Loucy (cell line): ENCODE results near the gene PSEN1.

ENCODE experiments used
- H2AFZ ChIP-seq: fragments of 200-600 bp; sonication (generic); 2 replicates; pipeline ENCODE4 v1.6.0; 2016; ENCODE audit warnings: antibody characterized with exemption, mild to moderate bottlenecking, low read length, moderate library complexity
- H3F3A ChIP-seq: fragments of 200-600 bp; 2 replicates; pipeline ENCODE4 v1.6.0; 2016; ENCODE audit warnings: antibody characterized with exemption, low read depth, mild to moderate bottlenecking
- H3K27me3 ChIP-seq: fragments of 200-600 bp; sonication (generic); 2 replicates; pipeline ENCODE4 v1.6.1; 2014; ENCODE audit warnings: low read length, mild to moderate bottlenecking; ENCODE audit not compliant: insufficient read depth, poor library complexity, severe bottlenecking
- H3K36me3 ChIP-seq: fragments of 200-600 bp; sonication (generic); 2 replicates; pipeline ENCODE4 v1.6.1; 2016; ENCODE audit warnings: low read length; ENCODE audit not compliant: insufficient read depth
- H3K4me1 ChIP-seq: fragments of 200-600 bp; sonication (generic); 2 replicates; pipeline ENCODE4 v1.5.1; 2014; ENCODE audit warnings: low read length, mild to moderate bottlenecking; ENCODE audit not compliant: insufficient read depth, poor library complexity, severe bottlenecking
- H3K4me2 ChIP-seq: fragments of 200-600 bp; sonication (generic); 2 replicates; pipeline ENCODE4 v1.6.0; 2014; ENCODE audit warnings: antibody characterized with exemption, low read length, low read depth, mild to moderate bottlenecking; ENCODE audit not compliant: poor library complexity, severe bottlenecking
- H3K4me3 ChIP-seq: fragments of 200-600 bp; sonication (generic); 2 replicates; pipeline ENCODE4 v1.5.1; 2014; ENCODE audit warnings: low read length, mild to moderate bottlenecking, mixed read lengths; ENCODE audit not compliant: poor library complexity, severe bottlenecking
- H3K79me2 ChIP-seq: fragments of 200-600 bp; sonication (generic); 2 replicates; pipeline ENCODE4 v1.6.1; 2014; ENCODE audit warnings: low read length; ENCODE audit not compliant: insufficient read depth
- H3K9ac ChIP-seq: fragments of 200-600 bp; sonication (generic); 2 replicates; pipeline ENCODE4 v1.6.0; 2014; ENCODE audit warnings: mild to moderate bottlenecking, low read depth, low read length, moderate library complexity; ENCODE audit not compliant: poor library complexity, severe bottlenecking
- H3K9me2 ChIP-seq: fragments of 200-600 bp; sonication (generic); replicated peaks from 2 replicates; pipeline ENCODE4 v1.6.1; 2016; ENCODE audit warnings: low read depth, low read length, mixed read lengths
- H3K9me3 ChIP-seq: fragments of 200-600 bp; sonication (generic); 2 replicates; pipeline ENCODE4 v1.6.1; 2014; ENCODE audit warnings: mild to moderate bottlenecking, antibody characterized with exemption, low read length, low read depth; ENCODE audit not compliant: insufficient read depth
- H4K20me1 ChIP-seq: fragments of 200-600 bp; sonication (generic); 2 replicates; pipeline ENCODE4 v1.6.0; 2014; ENCODE audit warnings: antibody characterized with exemption, low read length, mild to moderate bottlenecking; ENCODE audit not compliant: insufficient read depth, poor library complexity, severe bottlenecking
- CTCF ChIP-seq: fragments of 200-600 bp; sonication (generic); conservative IDR thresholded peaks from 2 replicates; pipeline ENCODE4 v1.5.1; 2014; ENCODE audit warnings: mild to moderate bottlenecking, antibody characterized with exemption, low read length
- EZH2phosphoT487 ChIP-seq: fragments of 200-600 bp; IDR thresholded peaks from 2 replicates; pipeline ENCODE4 v1.6.1; 2018; ENCODE audit warnings: antibody characterized with exemption, mild to moderate bottlenecking, moderate library complexity, borderline replicate concordance

Gene PSEN1

DNA sequence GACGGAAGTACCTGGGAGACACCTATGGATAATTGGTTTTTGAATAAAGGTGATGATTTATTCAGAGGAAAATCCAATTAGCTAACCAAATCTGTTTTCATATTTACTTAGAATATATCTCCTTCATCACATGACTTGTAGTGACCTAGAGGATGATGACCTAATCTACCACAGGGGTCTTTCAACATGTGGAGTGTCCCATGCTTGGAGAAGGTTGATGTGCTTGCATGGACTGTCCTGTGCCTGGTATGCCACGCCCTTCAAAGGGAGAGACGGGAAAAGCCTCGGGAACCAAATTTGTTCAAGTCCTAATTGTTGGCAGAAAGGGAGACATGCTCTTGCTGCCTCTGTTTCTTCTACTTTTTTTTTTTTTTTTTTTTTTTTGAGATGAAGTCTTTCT, 89.2 kb downstream of the PSEN1 start:
- Histone ChIP-seq H3K79me2 (no peaks in the 10 kb centered on the region), H3K9me3 (no peaks in the 10 kb centered on the region), H3K4me2 (no peak overlapping the region), H3K9ac (no peak overlapping the region), H3K4me3 (no peak overlapping the region), H3F3A (no peaks in the 10 kb centered on the region), H2AFZ (no peak overlapping the region), H3K4me1 (no peaks in the 10 kb centered on the region), H3K9me2 (no peaks in the 10 kb centered on the region), H4K20me1 (no peaks in the 10 kb centered on the region), H3K27me3 (no peaks in the 10 kb centered on the region), H3K36me3 (peaks cover 3% of the 10 kb centered on the region; the same call in 1 of the 2 replicates)
- TF ChIP-seq EZH2phosphoT487 (no peak), CTCF (no peak)

- H2AFZ ChIP-seq, result no peak overlapping the region
- no peaks in the 10 kb centered on the region for H3K9me2 ChIP-seq
- H3K4me2 ChIP-seq, result no peak overlapping the region
- no peak overlapping the region for H3K9ac ChIP-seq
- H3K27me3 ChIP-seq, result no peaks in the 10 kb centered on the region
- H3K79me2 ChIP-seq, result no peaks in the 10 kb centered on the region
- no peaks in the 10 kb centered on the region for H4K20me1 ChIP-seq
- H3K4me1 ChIP-seq, result no peaks in the 10 kb centered on the region
- no peaks in the 10 kb centered on the region for H3F3A ChIP-seq
- TF ChIP-seq EZH2phosphoT487 (no peak), CTCF (no peak)
- H3K4me3 ChIP-seq, result no peak overlapping the region
- H3K9me3 ChIP-seq, result no peaks in the 10 kb centered on the region
- no peaks in the 10 kb centered on the region for H3K36me3 ChIP-seq
These were observed 91.8 kb downstream of the PSEN1 start for GRCh38 chr14:73227812-73228781.

GRCh38 chr14:73230051-73230450, 93.7 kb downstream of the PSEN1 start:
- no peak overlapping the region for H3K4me2 ChIP-seq
- H3K36me3 ChIP-seq, result no peaks in the 10 kb centered on the region
- no peaks in the 10 kb centered on the region for H4K20me1 ChIP-seq
- no peak overlapping the region for H2AFZ ChIP-seq
- no peaks in the 10 kb centered on the region for H3K27me3 ChIP-seq
- TF ChIP-seq EZH2phosphoT487 (no peak), CTCF (no peak)
- no peaks in the 10 kb centered on the region for H3K9me3 ChIP-seq
- no peaks in the 10 kb centered on the region for H3F3A ChIP-seq
- no peaks in the 10 kb centered on the region for H3K79me2 ChIP-seq
- no peak overlapping the region for H3K9ac ChIP-seq
- no peak overlapping the region for H3K4me3 ChIP-seq
- H3K4me1 ChIP-seq, result no peaks in the 10 kb centered on the region
- H3K9me2 ChIP-seq, result no peaks in the 10 kb centered on the region
